DND-41 (cell line): ENCODE results near the gene CDK17.
"Not testable (repeated sequence)": the region's sequence is repeated elsewhere in the genome, so short reads cannot be mapped to it uniquely, and the experiment has no call there.

Experiments used
- ATAC-seq: fragments of 200-7000 bp; cut with Tn5 transposase; 3 replicates; pipeline ENCODE4 v1.9.1; 2021; ENCODE audit warnings: low read depth; ENCODE audit not compliant: insufficient read depth
- DNase-seq: peaks from one replicate; pipeline ENCODE4 v3.0.0-alpha.2; 2020
- H2AFZ ChIP-seq: 2 replicates; pipeline ENCODE4 v1.6.0; 2012; ENCODE audit warnings: low read depth, low read length
- H3K27ac ChIP-seq: 2 replicates; pipeline ENCODE4 v1.5.1; 2012; ENCODE audit warnings: low read length, inconsistent platforms
- H3K27me3 ChIP-seq: fragments of 200-600 bp; sonication (generic); 2 replicates; pipeline ENCODE4 v1.6.0; 2012; ENCODE audit warnings: low read length, mild to moderate bottlenecking, inconsistent platforms; ENCODE audit not compliant: insufficient read depth, poor library complexity
- H3K36me3 ChIP-seq: 2 replicates; pipeline ENCODE4 v1.5.1; 2012; ENCODE audit warnings: low read length, inconsistent platforms; ENCODE audit not compliant: insufficient read depth
- H3K4me1 ChIP-seq: 2 replicates; pipeline ENCODE4 v1.5.1; 2012; ENCODE audit warnings: mild to moderate bottlenecking, low read length; ENCODE audit not compliant: insufficient read depth
- H3K4me2 ChIP-seq: 2 replicates; pipeline ENCODE4 v1.6.0; 2012; ENCODE audit warnings: mild to moderate bottlenecking, moderate library complexity, low read length, inconsistent platforms; ENCODE audit not compliant: insufficient read depth
- H3K4me3 ChIP-seq, 2 experiments: fragments of 200-600 bp in 1 of 2; shearing (Covaris generic) in 1 of 2; 2 replicates each; pipeline ENCODE4 v1.5.1; 2012 to 2016; ENCODE audit warnings: inconsistent platforms in 2 of 2, low read length in 2 of 2, mild to moderate bottlenecking in 2 of 2, low read depth in 1 of 2, moderate library complexity in 1 of 2
- H3K79me2 ChIP-seq: 2 replicates; pipeline ENCODE4 v1.6.0; 2012; ENCODE audit warnings: low read length, inconsistent platforms; ENCODE audit not compliant: insufficient read depth
- H3K9ac ChIP-seq: 2 replicates; pipeline ENCODE4 v1.6.0; 2012; ENCODE audit warnings: low read depth, mild to moderate bottlenecking, inconsistent platforms, low read length, moderate library complexity
- H3K9me3 ChIP-seq: 2 replicates; pipeline ENCODE4 v1.5.1; 2012; ENCODE audit warnings: low read length, moderate library complexity, mild to moderate bottlenecking, inconsistent platforms; ENCODE audit not compliant: insufficient read depth, severe bottlenecking
- H4K20me1 ChIP-seq: 2 replicates; pipeline ENCODE4 v1.6.0; 2012; ENCODE audit warnings: low read length; ENCODE audit not compliant: insufficient read depth
- CTCF ChIP-seq: IDR thresholded peaks from 2 replicates; pipeline ENCODE4 v1.5.1; 2012; ENCODE audit warnings: borderline replicate concordance, low read length, moderate library complexity, mild to moderate bottlenecking; ENCODE audit not compliant: poor library complexity, severe bottlenecking; ENCODE audit errors: extremely low read depth
- EZH2 ChIP-seq: IDR thresholded peaks from 3 replicates; pipeline ENCODE4 v1.6.1; 2012; ENCODE audit warnings: borderline replicate concordance, low read depth, mild to moderate bottlenecking, moderate library complexity, low read length, inconsistent platforms; ENCODE audit not compliant: severe bottlenecking

Gene CDK17

DNA sequence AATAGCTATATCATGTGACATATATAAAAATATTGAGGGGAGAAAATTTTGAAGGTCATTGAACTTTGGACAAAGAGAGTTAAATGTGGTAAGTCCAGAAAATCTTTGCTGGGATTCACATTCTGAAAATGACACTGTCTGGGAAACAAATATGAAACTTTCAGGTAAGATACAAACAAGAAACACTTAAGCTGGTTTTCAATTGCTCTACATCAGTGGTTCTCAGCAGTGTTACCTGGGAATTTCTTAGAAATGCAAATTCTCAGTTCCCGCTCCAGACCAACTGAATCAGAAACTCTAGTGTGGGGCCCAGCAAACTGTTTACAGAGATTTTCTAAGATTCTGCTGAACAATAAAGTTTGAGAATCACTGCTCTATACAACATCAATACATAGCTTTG, 3.6 kb upstream of the CDK17 start:
- Histone ChIP-seq H3K27ac (no peak overlapping the region), H3K4me3 (no peak overlapping the region), H3K36me3 (no peaks in the 10 kb centered on the region; the same call in 1 of the 2 replicates), H3K4me2 (no peak overlapping the region), H4K20me1 (peaks cover 6% of the 10 kb centered on the region; the same call in 1 of the 2 replicates), H3K9me3 (no peaks in the 10 kb centered on the region), H3K27me3 (no peaks in the 10 kb centered on the region), H3K79me2 (peaks cover 11% of the 10 kb centered on the region), H2AFZ (no peak overlapping the region), H3K9ac (no peak overlapping the region), H3K4me1 (peaks cover 12% of the 10 kb centered on the region)
- ATAC-seq (no peak), DNase-seq (no peak)
- TF ChIP-seq CTCF (no peak), EZH2 (no peak)

DNA sequence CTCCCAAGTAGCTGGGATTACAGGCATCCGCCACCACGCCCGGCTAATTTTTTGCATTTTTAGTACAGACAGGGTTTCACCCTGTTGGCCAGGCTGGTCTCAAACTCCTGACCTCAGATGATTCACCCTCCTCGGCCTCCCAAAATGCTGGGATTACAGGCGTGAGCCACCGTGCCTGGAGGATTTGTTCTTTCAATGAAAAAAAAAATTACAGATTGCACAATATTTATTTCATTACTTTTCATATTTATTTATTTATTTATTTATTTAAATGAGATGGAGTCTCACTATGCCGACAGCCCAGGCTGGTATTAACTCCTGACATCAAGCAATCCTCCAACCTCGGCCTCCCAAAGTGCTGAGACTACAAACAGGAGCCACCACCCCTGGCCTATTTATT, 2.3 kb upstream of the CDK17 start:
- H3K4me3 ChIP-seq, H3K9ac ChIP-seq, H3K4me2 ChIP-seq, H3K9me3 ChIP-seq, H3K36me3 ChIP-seq, H2AFZ ChIP-seq, ATAC-seq, DNase-seq, H3K27me3 ChIP-seq, H3K27ac ChIP-seq: not testable (repeated sequence)
- H3K4me1 ChIP-seq, result peaks cover 24% of the 10 kb centered on the region
- H4K20me1 ChIP-seq, result peaks cover 18% of the 10 kb centered on the region; the same call in 1 of the 2 replicates
- peaks cover 25% of the 10 kb centered on the region for H3K79me2 ChIP-seq

DNA sequence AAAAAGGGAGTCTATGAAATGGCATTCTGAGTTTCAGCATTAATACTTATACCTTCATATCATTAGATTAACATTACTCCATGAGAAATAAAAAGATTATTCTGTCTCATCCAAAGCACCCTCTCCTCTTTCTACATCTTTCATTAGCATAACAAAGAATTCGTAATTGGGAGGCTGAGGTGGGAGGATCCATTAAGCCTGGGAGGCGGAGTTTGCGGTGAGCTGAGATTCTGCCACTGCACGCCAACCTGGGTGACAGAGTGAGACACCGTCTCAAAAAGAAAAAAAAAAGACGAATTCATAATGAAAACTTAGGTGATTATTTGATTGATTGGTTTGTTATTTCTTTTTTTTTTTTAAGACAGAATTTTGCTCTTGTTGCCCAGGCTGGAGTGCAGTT, 1.8 kb upstream of the CDK17 start:
- Histone ChIP-seq H3K9me3 (no peaks in the 10 kb centered on the region), H3K9ac (peak overlapping the region; percentile 94), H3K4me3 (peak overlapping the region; percentile 34 to 58; a peak in 3 of 4 replicates), H3K4me1 (peaks cover 28% of the 10 kb centered on the region), H3K27ac (peak overlapping the region; percentile 92), H2AFZ (peak overlapping the region; percentile 74), H3K4me2 (peak overlapping the region; percentile 74), H3K36me3 (no peaks in the 10 kb centered on the region; the same call in 1 of the 2 replicates), H3K79me2 (peaks cover 29% of the 10 kb centered on the region), H4K20me1 (peaks cover 22% of the 10 kb centered on the region; the same call in 1 of the 2 replicates), H3K27me3 (no peaks in the 10 kb centered on the region)
- ATAC-seq (no peak), DNase-seq (peak; percentile 44)
- TF ChIP-seq CTCF, result no peak
- TF ChIP-seq EZH2, result no peak

DNA sequence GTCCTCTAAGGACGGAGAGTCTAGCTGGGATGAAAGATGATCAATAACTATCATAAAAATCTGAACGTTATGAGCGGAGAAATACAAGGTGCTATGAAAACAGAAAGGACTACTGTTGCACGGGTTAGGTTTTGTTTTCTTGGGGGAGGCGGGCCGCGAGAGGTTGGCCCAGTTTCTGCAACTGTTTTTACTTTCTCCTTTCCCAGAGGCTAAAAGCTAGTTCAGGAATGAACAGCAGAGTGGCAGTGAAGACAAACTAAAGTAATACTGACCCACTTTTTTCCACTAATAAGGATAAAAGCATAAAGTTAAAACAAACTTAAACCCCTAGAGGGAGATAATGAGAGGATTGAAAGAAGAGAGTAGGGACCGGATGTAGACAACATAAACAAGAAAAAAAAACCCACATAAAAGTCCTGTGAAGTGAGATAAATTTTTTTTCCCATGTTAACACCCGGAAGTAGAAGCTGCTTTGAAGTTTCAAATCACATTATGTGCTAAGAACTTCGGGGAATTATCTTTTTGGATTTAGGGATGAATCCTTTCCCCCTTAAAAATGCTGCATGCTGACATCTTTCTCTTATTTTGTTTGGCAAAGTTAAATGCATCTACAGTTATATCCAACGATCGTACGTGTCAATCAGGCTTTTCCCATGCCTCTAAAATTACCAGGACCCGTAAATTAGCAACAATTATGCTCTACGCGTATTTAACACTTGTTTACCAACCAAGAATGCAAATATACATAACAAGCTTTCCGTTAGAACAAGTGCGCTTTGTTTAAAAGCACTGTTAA, 1.0 kb upstream of the CDK17 start:
- H3K9ac ChIP-seq, result peak overlapping the region; percentile 94
- peak overlapping the region; percentile 74 for H2AFZ ChIP-seq
- H3K4me3 ChIP-seq, result peak overlapping the region; percentile 34 to 58
- no peaks in the 10 kb centered on the region for H3K9me3 ChIP-seq
- H3K36me3 ChIP-seq, result no peaks in the 10 kb centered on the region; the same call in 1 of the 2 replicates
- no peaks in the 10 kb centered on the region for H3K27me3 ChIP-seq
- peak; percentile 57 for DNase-seq
- H4K20me1 ChIP-seq, result peaks cover 30% of the 10 kb centered on the region; the same call in 1 of the 2 replicates
- peak; percentile 36 for ATAC-seq
- peak overlapping the region; percentile 92 for H3K27ac ChIP-seq
- H3K79me2 ChIP-seq, result peaks cover 37% of the 10 kb centered on the region
- TF ChIP-seq CTCF, result peak; percentile 64
- TF ChIP-seq EZH2, result no peak
- peaks cover 36% of the 10 kb centered on the region for H3K4me1 ChIP-seq
- peak overlapping the region; percentile 74 for H3K4me2 ChIP-seq
